ENCODE data around the gene VANGL2.

DNA sequence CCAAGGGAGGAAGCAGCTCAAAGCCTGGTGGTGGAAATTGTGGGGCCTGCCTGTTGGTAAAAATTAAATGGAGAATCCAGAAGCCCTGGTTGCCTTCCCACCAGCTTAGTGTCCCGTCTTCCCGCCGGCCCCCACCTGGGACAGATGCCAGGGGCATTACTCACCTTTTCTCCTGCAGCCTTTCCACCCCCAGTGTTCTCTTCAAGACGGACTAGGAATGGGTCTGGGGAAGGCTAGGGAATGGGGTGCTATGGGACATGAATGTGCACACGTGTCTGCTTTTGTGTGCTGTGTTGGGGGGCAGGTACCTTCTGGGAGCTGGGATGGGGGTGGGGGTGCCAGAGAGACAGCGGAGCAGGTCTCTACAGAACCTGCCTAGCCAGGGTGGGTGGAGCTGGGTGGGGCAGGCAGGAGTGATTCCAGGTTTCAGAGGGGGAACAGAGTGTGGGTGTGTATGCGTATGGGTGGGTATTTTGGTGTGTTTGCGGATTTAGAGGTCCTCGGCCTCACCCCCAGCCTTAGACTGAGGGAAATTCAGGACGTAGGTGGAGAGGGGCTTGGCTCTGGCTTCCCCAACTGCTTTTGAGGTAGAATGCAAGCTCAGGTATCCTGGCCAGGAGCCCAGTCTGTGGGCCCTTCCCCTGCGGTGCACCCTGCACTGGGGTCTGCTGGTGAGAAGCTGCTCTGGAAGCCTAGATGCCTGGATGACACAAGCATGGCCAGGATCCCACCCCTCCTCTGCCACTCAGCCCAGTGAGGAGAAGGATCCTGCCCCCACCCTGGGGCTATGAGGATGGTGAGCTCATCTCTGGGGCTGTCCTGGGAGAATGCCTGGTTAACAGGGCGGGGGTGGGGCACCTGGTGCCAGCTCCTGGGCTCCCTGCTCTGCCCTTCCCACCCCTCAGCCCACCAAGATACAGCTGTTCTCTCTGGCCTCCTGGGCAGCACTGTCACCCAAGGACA is 7.8 kb downstream of the VANGL2 start:
- TF ChIP-seq, protein P1, sequence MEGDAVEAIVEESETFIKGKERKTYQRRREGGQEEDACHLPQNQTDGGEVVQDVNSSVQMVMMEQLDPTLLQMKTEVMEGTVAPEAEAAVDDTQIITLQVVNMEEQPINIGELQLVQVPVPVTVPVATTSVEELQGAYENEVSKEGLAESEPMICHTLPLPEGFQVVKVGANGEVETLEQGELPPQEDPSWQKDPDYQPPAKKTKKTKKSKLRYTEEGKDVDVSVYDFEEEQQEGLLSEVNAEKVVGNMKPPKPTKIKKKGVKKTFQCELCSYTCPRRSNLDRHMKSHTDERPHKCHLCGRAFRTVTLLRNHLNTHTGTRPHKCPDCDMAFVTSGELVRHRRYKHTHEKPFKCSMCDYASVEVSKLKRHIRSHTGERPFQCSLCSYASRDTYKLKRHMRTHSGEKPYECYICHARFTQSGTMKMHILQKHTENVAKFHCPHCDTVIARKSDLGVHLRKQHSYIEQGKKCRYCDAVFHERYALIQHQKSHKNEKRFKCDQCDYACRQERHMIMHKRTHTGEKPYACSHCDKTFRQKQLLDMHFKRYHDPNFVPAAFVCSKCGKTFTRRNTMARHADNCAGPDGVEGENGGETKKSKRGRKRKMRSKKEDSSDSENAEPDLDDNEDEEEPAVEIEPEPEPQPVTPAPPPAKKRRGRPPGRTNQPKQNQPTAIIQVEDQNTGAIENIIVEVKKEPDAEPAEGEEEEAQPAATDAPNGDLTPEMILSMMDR (IDR thresholded peaks at IDR 0.05) = no peak
- TF ChIP-seq POLR2AphosphoS5 (IDR thresholded peaks at IDR 0.05) (no peak), POLR2A (IDR thresholded peaks at IDR 0.05; ENCODE audit: low read depth) (no peak), EP300 (IDR thresholded peaks at IDR 0.05) (no peak)
